Measurements from ENCODE around the gene CDC25A. TPM values are rescaled to one million over a fixed set of nuclear protein-coding genes. Genes with fewer than 3 reads are reported as not detected.

CDC25A gene
- total and polyA plus RNA-seq, 2 of the 8 experiments (the other 6 are each of a cell fraction or from before 2014, with no cell fraction given): 20.7 to 62.1 TPM

DNA sequence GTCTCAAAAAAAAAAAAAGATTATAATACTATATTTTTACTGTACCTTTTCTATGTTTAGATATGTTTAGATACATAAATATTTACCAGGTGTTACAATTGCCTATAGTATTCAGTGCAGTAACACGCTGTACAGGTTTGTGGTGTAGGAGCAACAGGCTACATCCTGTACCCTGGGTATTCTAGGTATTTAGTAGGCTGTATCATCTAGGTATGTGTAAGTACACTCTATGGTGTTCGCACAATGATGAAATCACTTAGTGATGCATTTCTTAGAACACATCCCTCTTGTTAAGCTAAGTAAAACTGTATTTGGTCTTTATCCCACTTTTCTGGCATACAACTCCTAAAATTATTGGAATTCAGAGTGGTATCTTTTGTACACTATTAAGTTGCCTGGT is 77.8 kb downstream of the CDC25A start:
- 100% methylated on average over 2 of the region's 2 CpGs; no CpG with 5 or more reads in 1 of the 2 experiments for WGBS, 2 experiments (ENCODE audit: extremely low coverage in 1 of 2, insufficient coverage in 1 of 2, insufficient read length in 1 of 2, insufficient replicate concordance in 2 of 2, low coverage in 1 of 2, low lambda C conversion rate in 2 of 2, missing lambda C conversion rate in 1 of 2)
- H3K4ac ChIP-seq (replicated peaks; ENCODE audit: insufficient read length, low read depth, low read length): no peak overlapping the region
- no peak overlapping the region for H3K27ac ChIP-seq (ENCODE audit: low read depth, low read length)
- POLR2A ChIA-PET (ENCODE audit: partially characterized antibody): interaction anchor here (4.2 kb wide), 1 partner anchor 21 kb away, joined by 15 read pairs; no protein-coding TSS in a partner anchor
- H3K4me3 ChIP-seq (ENCODE audit: extremely low read depth in 1 of 4, insufficient read depth in 2 of 4, low read depth in 3 of 4, low read length in 4 of 4): no peak overlapping the region
- TF ChIP-seq TAF7 (optimal IDR thresholded peaks at IDR 0.05; ENCODE audit: borderline replicate concordance, low read depth, low read length) (no peak), EZH2 (IDR thresholded peaks at IDR 0.05; ENCODE audit: low read depth, low read length, severe bottlenecking) (no peak), NRF1 (IDR thresholded peaks at IDR 0.05; ENCODE audit: low read depth, low read length) (no peak), RXRA (IDR thresholded peaks at IDR 0.05; ENCODE audit: insufficient read depth, low read depth, low read length) (no peak), SP2 (IDR thresholded peaks at IDR 0.05; ENCODE audit: low read length) (no peak), KDM4A (IDR thresholded peaks at IDR 0.05; ENCODE audit: low read depth, low read length, severe bottlenecking) (no peak), KDM1A (IDR thresholded peaks at IDR 0.05; ENCODE audit: borderline replicate concordance, low read length) (no peak), JUN (IDR thresholded peaks at IDR 0.05; ENCODE audit: low read depth, low read length) (no peak), RAD21 (IDR thresholded peaks at IDR 0.05 in 1 of 2, conservative IDR thresholded peaks at IDR 0.05 in 1 of 2; ENCODE audit: low read depth in 2 of 2, low read length in 2 of 2) (no peak), SP4 (IDR thresholded peaks at IDR 0.05; ENCODE audit: low read length) (no peak), CHD2 (IDR thresholded peaks at IDR 0.05; ENCODE audit: low read length) (no peak)
- no peak overlapping the region for H2BK5ac ChIP-seq (ENCODE audit: low read depth, low read length)
- no peaks in the 10 kb centered on the region for H3K27me3 ChIP-seq (replicated peaks in 1 of 4; ENCODE audit: control insufficient read depth in 3 of 4, extremely low read depth in 1 of 4, insufficient read depth in 3 of 4, low read length in 3 of 4)
- FAIRE-seq (no peak), DNase-seq (ENCODE audit: low read depth in 1 of 2, low spot score in 2 of 2) (no peak)
- no peak overlapping the region for H4K91ac ChIP-seq (replicated peaks; ENCODE audit: insufficient read length, low read length)
- no peak overlapping the region for H3K14ac ChIP-seq (ENCODE audit: insufficient read length)
- no peak overlapping the region for H3K18ac ChIP-seq (ENCODE audit: extremely low read depth, low read length)
- H3K4me1 ChIP-seq (replicated peaks in 1 of 4; ENCODE audit: control insufficient read depth in 3 of 4, insufficient read depth in 4 of 4, low read length in 3 of 4): peaks cover 0 to 5% (median 3%) of the 10 kb centered on the region in 4 experiments; a peak in 3 of 7 replicates
- no peaks in the 10 kb centered on the region for H3K23me2 ChIP-seq (ENCODE audit: low read depth, low read length)
- no peaks in the 10 kb centered on the region for H3K79me1 ChIP-seq (ENCODE audit: low read depth, low read length)
- no peak overlapping the region for H3K9ac ChIP-seq (replicated peaks in 1 of 4; ENCODE audit: extremely low read depth in 1 of 4, low read depth in 3 of 4, low read length in 3 of 4)
- H2AFZ ChIP-seq (ENCODE audit: low read length): no peak overlapping the region
- H3K23ac ChIP-seq (ENCODE audit: insufficient read length): no peak overlapping the region
- H3K56ac ChIP-seq (replicated peaks; ENCODE audit: insufficient read length, low read depth, low read length): no peak overlapping the region
- no peaks in the 10 kb centered on the region for H3K79me2 ChIP-seq (ENCODE audit: control insufficient read depth in 1 of 2, insufficient read depth in 2 of 2, low read length in 2 of 2)
- no peak overlapping the region for H2BK12ac ChIP-seq (ENCODE audit: low read depth, low read length)
- H2BK15ac ChIP-seq (ENCODE audit: low read length): no peak overlapping the region
- no peak overlapping the region for H2AK5ac ChIP-seq (ENCODE audit: low read depth, low read length)
- CTCF ChIA-PET (ENCODE audit: partially characterized antibody): interaction anchor here (1.5 kb wide), 1 partner anchor 273 kb away, joined by 3 read pairs; no protein-coding TSS in a partner anchor
- no peak overlapping the region for H2BK120ac ChIP-seq (replicated peaks; ENCODE audit: low read depth, low read length)
- no peak overlapping the region for H4K8ac ChIP-seq (ENCODE audit: extremely low read depth, insufficient read depth, low read length)
- H3K9me3 ChIP-seq (ENCODE audit: insufficient read depth in 2 of 2, low read depth in 1 of 2, low read length in 1 of 2): no peaks in the 10 kb centered on the region
- 0 out of 2 replicates have a peak overlapping the region, but pooled peaks have one; percentile 15 for H2BK20ac ChIP-seq (ENCODE audit: low read length)
- H4K20me1 ChIP-seq (replicated peaks in 1 of 2; ENCODE audit: control insufficient read depth in 1 of 2, insufficient read depth in 2 of 2, low read length in 2 of 2): no peaks in the 10 kb centered on the region
- no peaks in the 10 kb centered on the region for H3K36me3 ChIP-seq (ENCODE audit: control insufficient read depth in 2 of 4, insufficient read depth in 4 of 4, low read length in 3 of 4)
- H3K4me2 ChIP-seq (ENCODE audit: insufficient read depth in 1 of 2, low read depth in 2 of 2, low read length in 2 of 2): no peak overlapping the region
- no peak overlapping the region for H4K5ac ChIP-seq (ENCODE audit: insufficient read length, low read depth, low read length)

Data from H1 (cell line).